Endothelial cell (in vitro differentiated cells): ENCODE results near the gene MED27. TPM values are rescaled to one million over a fixed set of nuclear protein-coding genes. Genes with fewer than 3 reads are reported as not detected.

Source experiments
- DNase-seq: peaks from one replicate; pipeline ENCODE4 v3.0.0; 2021; ENCODE audit warnings: low spot score
- H3K27ac Mint-ChIP-seq: one replicate; pipeline ENCODE4 v1.8.0; 2021; ENCODE audit warnings: mixed read lengths, inconsistent platforms; ENCODE audit not compliant: unreplicated experiment
- H3K27me3 Mint-ChIP-seq: one replicate; pipeline ENCODE4 v1.8.0; 2021; ENCODE audit warnings: mild to moderate bottlenecking, moderate library complexity, mixed read lengths, inconsistent platforms; ENCODE audit not compliant: unreplicated experiment
- H3K36me3 Mint-ChIP-seq: one replicate; pipeline ENCODE4 v1.8.0; 2021; ENCODE audit warnings: mild to moderate bottlenecking, low read depth, mixed read lengths, inconsistent platforms; ENCODE audit not compliant: unreplicated experiment
- H3K4me1 Mint-ChIP-seq: one replicate; pipeline ENCODE4 v1.8.0; 2021; ENCODE audit warnings: mild to moderate bottlenecking, mixed read lengths, inconsistent platforms; ENCODE audit not compliant: unreplicated experiment
- H3K4me3 Mint-ChIP-seq: one replicate; pipeline ENCODE4 v1.8.0; 2021; ENCODE audit warnings: mild to moderate bottlenecking, mixed read lengths, inconsistent platforms; ENCODE audit not compliant: unreplicated experiment
- H3K9me3 Mint-ChIP-seq: one replicate; pipeline ENCODE4 v1.8.0; 2021; ENCODE audit warnings: mixed read lengths, inconsistent platforms; ENCODE audit not compliant: unreplicated experiment
- CTCF ChIP-seq: fragments of 200-600 bp; sonication (generic); IDR thresholded peaks from one replicate; pipeline ENCODE4 v1.5.0; 2021; ENCODE audit warnings: antibody characterized with exemption; ENCODE audit not compliant: unreplicated experiment
- total RNA-seq: library from RNA; stranded (reverse); fragmentation: NEBNext Ultra II Directional; extraction: Animal tissue kit (Norgen Biotek cat#: 25700); gene quantifications from one replicate; pipeline ENCODE4 v1.2.1, GENCODE V29; 2021; ENCODE audit not compliant: unreplicated experiment

MED27 gene
- total RNA-seq, 1 donor from 2014 or later, result 24.0 TPM

DNA sequence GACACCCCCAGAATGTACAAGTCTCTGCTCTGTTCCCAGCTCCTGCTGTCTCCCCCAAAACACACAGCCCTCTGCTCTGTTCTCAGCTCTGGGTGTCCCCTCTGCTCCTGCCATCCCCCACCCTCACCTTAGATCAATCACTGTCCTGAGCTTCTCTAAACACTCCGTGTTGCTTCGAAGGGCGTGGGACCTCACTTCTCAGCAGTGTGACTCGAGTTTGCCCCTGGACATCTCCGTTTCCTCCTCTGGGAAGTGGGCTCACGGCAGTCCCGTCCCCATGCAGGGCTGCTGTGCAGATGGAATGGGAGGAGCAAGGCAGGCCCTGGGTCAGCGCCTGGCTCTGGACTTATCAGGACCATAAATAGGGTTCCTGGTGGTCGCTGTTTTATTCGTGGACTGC is 241.8 kb downstream of the MED27 start:
- no peak overlapping the region for H3K27ac Mint-ChIP-seq
- peaks cover 9% of the 10 kb centered on the region for H3K27me3 Mint-ChIP-seq
- H3K9me3 Mint-ChIP-seq, result no peaks in the 10 kb centered on the region
- H3K4me3 Mint-ChIP-seq, result no peak overlapping the region
- no peaks in the 10 kb centered on the region for H3K36me3 Mint-ChIP-seq
- H3K4me1 Mint-ChIP-seq, result peaks cover 8% of the 10 kb centered on the region
- no peak for TF ChIP-seq CTCF
- no peak for DNase-seq

DNA sequence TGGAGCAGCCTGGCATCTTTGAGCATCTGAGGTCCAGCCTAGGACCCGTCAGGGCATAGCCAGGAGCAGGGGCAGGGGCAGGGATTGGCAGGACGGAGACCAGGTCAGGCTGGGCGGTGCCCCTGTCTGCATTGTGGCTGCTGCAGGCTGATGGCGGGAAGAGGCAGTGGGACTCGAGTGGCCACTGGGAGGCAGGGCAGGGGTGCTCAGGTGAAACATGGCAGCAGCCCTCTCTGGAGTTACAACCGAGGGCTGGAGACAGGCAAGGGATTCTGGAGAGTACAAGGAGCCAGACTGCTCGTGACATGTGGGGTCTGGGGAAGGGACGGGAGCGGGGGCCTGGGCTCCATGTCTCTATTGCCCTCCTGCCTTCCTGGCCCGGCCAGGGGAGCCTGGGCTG is 242.4 kb downstream of the MED27 start:
- H3K36me3 Mint-ChIP-seq, result no peaks in the 10 kb centered on the region
- DNase-seq, result peak; percentile 18
- H3K4me3 Mint-ChIP-seq, result no peak overlapping the region
- no peak overlapping the region for H3K27ac Mint-ChIP-seq
- TF ChIP-seq CTCF, result no peak
- H3K27me3 Mint-ChIP-seq, result peaks cover 7% of the 10 kb centered on the region
- no peaks in the 10 kb centered on the region for H3K9me3 Mint-ChIP-seq
- H3K4me1 Mint-ChIP-seq, result peaks cover 8% of the 10 kb centered on the region

DNA sequence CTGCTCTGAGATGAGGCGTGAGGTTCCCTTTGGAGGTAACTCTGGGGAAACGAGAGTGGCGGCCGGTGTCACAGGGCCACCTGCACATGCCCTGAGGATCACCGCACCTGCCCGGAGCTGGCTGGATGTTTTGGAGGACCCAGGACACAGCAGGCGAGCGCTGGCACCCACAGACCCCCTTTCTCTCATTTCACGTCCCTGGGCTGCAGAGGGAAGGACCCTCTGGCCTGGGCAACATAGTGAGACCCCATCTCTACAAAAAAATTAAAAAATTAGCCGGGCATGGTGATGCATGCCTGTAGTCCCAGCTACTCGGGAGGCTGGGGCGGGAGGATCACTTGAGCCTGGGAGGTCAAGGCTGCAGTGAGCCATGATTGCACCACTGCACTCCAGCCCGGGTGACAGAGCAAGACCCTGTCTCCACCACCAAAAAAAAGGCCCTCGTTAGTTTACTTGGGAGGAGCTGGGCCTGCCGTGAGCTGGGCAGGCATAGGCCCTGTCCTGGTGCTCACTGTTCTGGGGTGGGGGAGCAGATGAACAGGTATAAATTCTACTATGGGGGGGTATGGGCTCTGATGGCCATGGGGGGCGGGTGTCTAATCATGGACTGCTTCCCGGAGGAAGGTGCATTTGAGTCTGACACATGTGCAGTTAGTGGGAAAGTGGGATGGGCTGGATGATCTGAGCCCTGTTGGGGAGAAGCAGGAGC is 242.9 kb downstream of the MED27 start:
- TF ChIP-seq CTCF, result no peak
- Mint-ChIP-seq H3K27ac (no peak overlapping the region), H3K9me3 (no peaks in the 10 kb centered on the region)

DNA sequence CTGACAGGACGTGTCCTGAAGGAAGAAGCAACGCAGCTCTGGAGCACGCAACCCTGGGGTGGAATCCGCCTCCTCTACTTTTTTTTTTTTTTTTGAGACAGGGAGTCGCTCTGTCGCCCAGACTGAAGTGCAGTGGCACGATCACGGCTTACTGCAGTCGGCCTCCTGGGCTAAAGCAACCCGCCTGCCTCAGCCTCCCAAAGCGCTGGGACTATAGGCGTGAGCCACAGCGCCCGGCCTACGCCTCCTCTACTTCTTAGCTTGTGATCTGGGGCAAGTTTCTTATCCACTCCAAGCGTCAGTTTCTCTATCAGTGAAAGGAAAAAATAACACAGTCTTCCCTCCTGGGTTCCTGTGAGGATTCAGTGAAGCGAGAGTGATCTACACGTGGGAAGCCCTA is 243.6 kb downstream of the MED27 start:
- Mint-ChIP-seq H3K4me1 (peaks cover 8% of the 10 kb centered on the region), H3K36me3 (no peaks in the 10 kb centered on the region), H3K4me3 (peak overlapping the region; percentile 15), H3K9me3 (no peaks in the 10 kb centered on the region), H3K27me3 (peaks cover 7% of the 10 kb centered on the region), H3K27ac (no peak overlapping the region)
- no peak for TF ChIP-seq CTCF
- DNase-seq, result no peak

More for the DNA sequence above, 242.9 kb downstream of the MED27 start:
- no peak for DNase-seq
- Mint-ChIP-seq H3K4me3 (no peak overlapping the region), H3K4me1 (peaks cover 8% of the 10 kb centered on the region), H3K36me3 (no peaks in the 10 kb centered on the region), H3K27me3 (peaks cover 7% of the 10 kb centered on the region)

- H3K27me3 Mint-ChIP-seq, result peaks cover 3% of the 10 kb centered on the region
- H3K4me3 Mint-ChIP-seq, result no peak overlapping the region
- no peak for TF ChIP-seq CTCF
- H3K9me3 Mint-ChIP-seq, result no peaks in the 10 kb centered on the region
- H3K4me1 Mint-ChIP-seq, result peaks cover 8% of the 10 kb centered on the region
- H3K27ac Mint-ChIP-seq, result no peak overlapping the region
- no peaks in the 10 kb centered on the region for H3K36me3 Mint-ChIP-seq
- no peak for DNase-seq
Measured at GRCh38 chr9:131835151-131835910, 244.3 kb downstream of the MED27 start.
